Left lung (tissue), 10 donors: Measurements from ENCODE around the gene OR2C1. TPM values are rescaled to one million over a fixed set of nuclear protein-coding genes. Genes with fewer than 3 reads are reported as not detected.

ENCODE experiments used
- ATAC-seq: fragments of 200-7000 bp; cut with Tn5 transposase; one replicate; pipeline ENCODE4 v1.9.1; 2020; ENCODE audit warnings: moderate library complexity
- DNase-seq, 4 donors: peaks; one replicate each; pipeline ENCODE4 v3.0.0-alpha.2; 2013 to 2020
- H3K27ac ChIP-seq, 2 donors: fragments of 200-600 bp; sonication (generic) in 1 of 2; one replicate each; pipeline versions ENCODE4 v1.5.0 to v1.8.0; 2020 to 2021
- H3K27me3 ChIP-seq, 2 donors: fragments of 200-600 bp; sonication (generic) in 1 of 2; one replicate each; pipeline versions ENCODE4 v1.5.0 to v1.8.0; 2020 to 2021
- H3K36me3 ChIP-seq, 2 donors: fragments of 200-600 bp; sonication (generic) in 1 of 2; one replicate each; pipeline versions ENCODE4 v1.5.0 to v1.8.0; 2020 to 2021
- H3K4me1 ChIP-seq, 2 donors: fragments of 200-600 bp; one replicate each; pipeline ENCODE4 v1.8.0; 2021
- H3K4me3 ChIP-seq, 2 donors: fragments of 200-600 bp; sonication (generic) in 1 of 2; one replicate each; pipeline versions ENCODE4 v1.5.0 to v1.8.0; 2020 to 2021; ENCODE audit warnings: mild to moderate bottlenecking in 1 of 2
- H3K9me3 ChIP-seq, 2 donors: fragments of 200-600 bp; sonication (generic) in 1 of 2; one replicate each; pipeline versions ENCODE4 v1.5.0 to v1.8.0; 2020 to 2021
- intact Hi-C, 2 donors: fragments of 100-400 bp; cut with DNase I; formaldehyde crosslinking; loops; one replicate each; pipeline versions ENCODE4 v1.11.2 to v1.14.2; 2022
- polyA plus RNA-seq, 6 donors: library from polyadenylated mRNA; unstranded; fragments of 120-200 nt; gene quantifications; one replicate each; pipeline ENCODE4 v1.2.1, GENCODE V29; 2013; ENCODE audit not compliant: insufficient read length in 6 of 6
- total RNA-seq, 2 donors: library from RNA; stranded (reverse); fragmentation: NEBNext Ultra II Directional; extraction: Animal tissue kit (Norgen Biotek cat#: 25700); gene quantifications; one replicate each; pipeline ENCODE4 v1.2.1, GENCODE V29; 2021
- TF ChIP-seq, protein P1 (sequence below), 2 donors: fragments of 200-600 bp; sonication (generic) in 1 of 2; IDR thresholded peaks; one replicate each; pipeline versions ENCODE4 v1.5.0 to v1.8.0; 2021; ENCODE audit warnings: antibody characterized with exemption in 2 of 2
- donor health status: DM: no; HTN: yes; CAD: no.
- donor health status: DM: no; HTN: no; CAD: no.

OR2C1 gene
- total and polyA plus RNA-seq, 8 donors = 0.20 to 0.96 (median 0.55) TPM; not detected in 2

DNA sequence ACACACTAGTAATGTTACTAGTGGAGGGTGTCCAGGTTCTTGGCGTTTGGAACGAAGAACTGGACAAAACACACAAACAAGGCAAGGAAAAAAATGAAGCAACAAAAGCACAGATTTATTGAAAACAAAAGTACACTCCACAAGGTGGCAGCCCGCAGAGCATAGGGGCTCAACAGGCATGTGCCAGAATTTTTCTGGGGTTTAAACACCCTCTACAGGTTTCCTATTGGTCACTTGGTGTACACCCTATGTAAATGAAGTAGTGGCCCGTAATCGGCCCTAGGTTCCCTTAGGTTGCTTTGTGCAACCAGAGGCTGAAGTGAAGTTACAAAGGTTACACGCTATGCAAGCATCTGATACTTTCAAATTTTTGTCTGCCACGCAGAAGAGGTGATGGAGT is 8.1 kb downstream of the OR2C1 start:
- no peak overlapping the region for H3K27ac ChIP-seq
- TF ChIP-seq, protein P1, sequence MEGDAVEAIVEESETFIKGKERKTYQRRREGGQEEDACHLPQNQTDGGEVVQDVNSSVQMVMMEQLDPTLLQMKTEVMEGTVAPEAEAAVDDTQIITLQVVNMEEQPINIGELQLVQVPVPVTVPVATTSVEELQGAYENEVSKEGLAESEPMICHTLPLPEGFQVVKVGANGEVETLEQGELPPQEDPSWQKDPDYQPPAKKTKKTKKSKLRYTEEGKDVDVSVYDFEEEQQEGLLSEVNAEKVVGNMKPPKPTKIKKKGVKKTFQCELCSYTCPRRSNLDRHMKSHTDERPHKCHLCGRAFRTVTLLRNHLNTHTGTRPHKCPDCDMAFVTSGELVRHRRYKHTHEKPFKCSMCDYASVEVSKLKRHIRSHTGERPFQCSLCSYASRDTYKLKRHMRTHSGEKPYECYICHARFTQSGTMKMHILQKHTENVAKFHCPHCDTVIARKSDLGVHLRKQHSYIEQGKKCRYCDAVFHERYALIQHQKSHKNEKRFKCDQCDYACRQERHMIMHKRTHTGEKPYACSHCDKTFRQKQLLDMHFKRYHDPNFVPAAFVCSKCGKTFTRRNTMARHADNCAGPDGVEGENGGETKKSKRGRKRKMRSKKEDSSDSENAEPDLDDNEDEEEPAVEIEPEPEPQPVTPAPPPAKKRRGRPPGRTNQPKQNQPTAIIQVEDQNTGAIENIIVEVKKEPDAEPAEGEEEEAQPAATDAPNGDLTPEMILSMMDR (IDR thresholded peaks at IDR 0.05) = no peak
- no peaks in the 10 kb centered on the region for H3K36me3 ChIP-seq
- peaks cover 0 to 27% of the 10 kb centered on the region in 2 donors for H3K9me3 ChIP-seq
- H3K4me3 ChIP-seq = no peak overlapping the region
- ATAC-seq (no peak), DNase-seq (no peak)
- no peaks in the 10 kb centered on the region for H3K4me1 ChIP-seq
- intact Hi-C loops = no loop called here
- peaks cover 0 to 20% of the 10 kb centered on the region in 2 donors for H3K27me3 ChIP-seq

DNA sequence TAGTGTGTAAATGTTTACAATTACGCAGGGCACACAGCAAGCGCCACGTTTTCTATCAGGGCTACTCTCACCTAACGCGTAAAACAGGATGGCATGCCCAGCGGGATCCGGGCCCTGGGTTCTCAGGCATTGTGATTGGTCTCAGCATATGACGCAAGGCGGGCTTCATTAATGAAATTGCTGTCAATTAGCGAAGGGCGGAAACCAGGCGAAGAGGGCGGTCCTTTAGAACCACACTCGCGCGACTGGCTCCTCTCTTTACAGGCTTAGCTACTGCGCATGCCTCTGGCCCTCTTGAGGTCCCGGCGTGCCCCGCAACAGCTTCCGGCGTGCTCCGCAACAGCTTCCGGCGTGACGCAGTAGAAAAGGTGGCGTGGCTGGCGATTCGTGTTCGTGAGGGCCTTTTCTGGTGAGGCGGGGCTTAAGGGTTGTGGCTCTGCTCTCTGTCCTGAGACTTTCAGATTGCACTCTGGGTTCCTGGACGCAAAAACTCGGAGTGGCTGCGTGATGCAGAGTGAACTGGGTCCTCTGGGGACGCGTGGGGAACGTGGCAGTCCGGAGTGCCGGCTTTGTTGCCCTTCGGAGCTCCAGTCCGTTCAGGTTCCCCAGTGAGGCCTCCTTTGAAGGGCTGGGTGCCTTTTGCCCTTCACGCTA is 9.2 kb downstream of the OR2C1 start:
- H3K27ac ChIP-seq = peak overlapping the region; percentile 78
- no peaks in the 10 kb centered on the region for H3K36me3 ChIP-seq
- no peaks in the 10 kb centered on the region for H3K4me1 ChIP-seq
- intact Hi-C loops = no loop called here
- TF ChIP-seq, protein P1 (IDR thresholded peaks at IDR 0.05) = no peak
- peaks cover 0 to 20% of the 10 kb centered on the region in 2 donors for H3K27me3 ChIP-seq
- peaks cover 0 to 27% of the 10 kb centered on the region in 2 donors for H3K9me3 ChIP-seq
- ATAC-seq = peak; percentile 99
- peak overlapping the region; percentile 33 to 44 for H3K4me3 ChIP-seq
- DNase-seq = peak; percentile 48 to 91 (median 84)

DNA sequence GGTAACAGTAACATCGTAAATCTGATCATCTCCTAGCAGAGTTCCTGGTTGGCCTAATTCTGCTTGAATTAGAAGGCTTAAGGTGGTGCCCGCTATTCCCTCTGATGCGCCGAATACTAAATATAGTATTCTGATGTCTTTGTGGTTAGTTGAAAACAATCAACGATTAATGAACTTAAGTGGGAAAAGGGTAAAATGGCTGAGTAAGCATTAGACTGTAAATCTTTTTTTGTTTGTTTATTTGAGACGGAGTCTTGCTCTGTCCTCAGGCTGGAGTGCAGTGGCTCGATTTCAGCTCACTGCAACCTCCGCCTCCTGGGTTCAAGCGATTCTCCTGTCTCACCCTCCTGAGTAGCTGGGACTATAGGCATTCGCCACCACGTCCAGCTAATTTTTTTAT is 13.4 kb downstream of the OR2C1 start:
- Histone ChIP-seq H3K4me1 (no peaks in the 10 kb centered on the region), H3K27me3 (no peaks in the 10 kb centered on the region), H3K9me3 (peaks cover 0 to 30% of the 10 kb centered on the region in 2 donors), H3K36me3 (no peaks in the 10 kb centered on the region), H3K4me3 (no peak overlapping the region), H3K27ac (no peak overlapping the region)
- DNase-seq (no peak), ATAC-seq (no peak)
- TF ChIP-seq, protein P1 (IDR thresholded peaks at IDR 0.05) = no peak
- intact Hi-C loops = no loop called here

DNA sequence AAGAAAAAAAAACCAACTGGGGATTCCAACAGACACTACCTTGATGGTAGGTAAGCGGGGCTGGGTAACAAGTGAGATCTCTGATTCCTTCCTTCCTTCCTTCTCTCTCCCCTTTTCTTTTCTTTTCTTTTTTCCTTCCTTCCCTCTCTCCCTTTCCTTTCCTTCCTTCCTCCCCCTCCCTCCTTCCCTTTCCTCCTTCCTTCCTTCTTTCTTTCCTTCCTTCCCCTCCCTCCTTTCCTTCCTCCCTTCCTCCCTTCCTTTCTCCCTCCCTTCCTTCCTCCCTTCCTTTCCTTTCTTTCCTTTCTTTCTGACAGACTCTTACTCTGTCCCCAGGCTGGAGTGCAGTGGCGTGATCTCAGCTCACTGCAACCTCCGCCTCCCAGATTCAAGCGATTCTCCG is 20.0 kb downstream of the OR2C1 start:
- DNase-seq (no peak), ATAC-seq (no peak)
- Histone ChIP-seq H3K4me3 (no peak overlapping the region), H3K9me3 (peaks cover 0 to 72% of the 10 kb centered on the region in 2 donors), H3K27ac (no peak overlapping the region), H3K4me1 (no peaks in the 10 kb centered on the region), H3K36me3 (peaks cover 0 to 22% of the 10 kb centered on the region in 2 donors), H3K27me3 (no peaks in the 10 kb centered on the region)
- TF ChIP-seq, protein P1 (IDR thresholded peaks at IDR 0.05) = no peak
- intact Hi-C loops = no loop called here

DNA sequence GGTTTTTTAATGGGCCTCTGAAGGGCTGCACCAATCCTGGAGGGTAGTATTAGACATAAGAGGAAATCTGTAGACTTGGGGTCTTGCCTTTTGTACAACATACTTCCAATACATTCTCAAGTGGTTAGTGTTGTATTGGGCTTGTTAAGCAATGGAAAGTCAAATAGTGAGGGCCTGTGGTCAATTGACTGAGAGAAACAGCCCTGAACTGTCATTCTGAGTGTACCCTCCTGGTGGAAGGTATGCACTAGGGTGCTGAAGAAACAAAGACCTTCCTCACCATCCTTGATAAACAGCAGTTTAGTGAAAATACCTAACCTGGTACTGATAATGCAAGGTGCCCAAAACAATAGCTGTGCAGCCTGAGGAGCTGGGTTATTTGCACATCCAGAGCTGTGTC is 22.2 kb downstream of the OR2C1 start:
- intact Hi-C loops = no loop called here
- peaks cover 2 to 44% of the 10 kb centered on the region in 2 donors for H3K36me3 ChIP-seq
- no peak overlapping the region for H3K4me3 ChIP-seq
- TF ChIP-seq, protein P1 (IDR thresholded peaks at IDR 0.05) = no peak
- DNase-seq (no peak), ATAC-seq (no peak)
- H3K4me1 ChIP-seq = no peaks in the 10 kb centered on the region
- H3K27ac ChIP-seq = no peak overlapping the region
- no peaks in the 10 kb centered on the region for H3K27me3 ChIP-seq
- peaks cover 6 to 94% of the 10 kb centered on the region in 2 donors for H3K9me3 ChIP-seq
